ENCODE data around the gene S1PR3.

Gene S1PR3

GRCh38 chr9:88969646-88970373 lies 21.5 kb upstream of the S1PR3 start:
- DNase-seq, result no peak

- no peak for DNase-seq
Measured at GRCh38 chr9:88971131-88971960, 19.9 kb upstream of the S1PR3 start.

GRCh38 chr9:88972401-88972800 lies 18.9 kb upstream of the S1PR3 start:
- DNase-seq, result no peak

GRCh38 chr9:88973281-88974045 lies 17.8 kb upstream of the S1PR3 start:
- DNase-seq, result no peak

GRCh38 chr9:88974641-88975040 lies 16.6 kb upstream of the S1PR3 start:
- DNase-seq, result no peak

- no peak for DNase-seq
Measured at GRCh38 chr9:88975966-88976889, 15.0 kb upstream of the S1PR3 start.

- DNase-seq, result no peak
Measured at GRCh38 chr9:88976890-88977257, 14.4 kb upstream of the S1PR3 start.

GRCh38 chr9:88978034-88978433 lies 13.2 kb upstream of the S1PR3 start:
- no peak for DNase-seq

- DNase-seq, result no peak
Measured at GRCh38 chr9:88979021-88979420, 12.2 kb upstream of the S1PR3 start.

- no peak for DNase-seq
Measured at GRCh38 chr9:88979791-88980190, 11.5 kb upstream of the S1PR3 start.

- no peak for DNase-seq
Measured at GRCh38 chr9:88980740-88981203, 10.5 kb upstream of the S1PR3 start.

- DNase-seq, result no peak
Measured at GRCh38 chr9:88983865-88984542, 7.3 kb upstream of the S1PR3 start.

GRCh38 chr9:88984543-88984883 lies 6.8 kb upstream of the S1PR3 start:
- DNase-seq, result no peak

- DNase-seq, result no peak
Measured at GRCh38 chr9:88985616-88986015, 5.7 kb upstream of the S1PR3 start.

GRCh38 chr9:88986776-88987175 lies 4.5 kb upstream of the S1PR3 start:
- DNase-seq, result no peak

GRCh38 chr9:88987661-88988060 lies 3.6 kb upstream of the S1PR3 start:
- DNase-seq, result no peak

GRCh38 chr9:88988796-88989641 lies 2.2 kb upstream of the S1PR3 start:
- no peak for DNase-seq

GRCh38 chr9:88990041-88990728 lies 1.1 kb upstream of the S1PR3 start:
- DNase-seq, result no peak

GRCh38 chr9:88990729-88991065 lies 571 bp upstream of the S1PR3 start:
- no peak for DNase-seq

GRCh38 chr9:88992556-88992955 lies 1.3 kb downstream of the S1PR3 start:
- no peak for DNase-seq
